Measurements from ENCODE around the gene PACRG. TPM values are rescaled to one million over a fixed set of nuclear protein-coding genes. Genes with fewer than 3 reads are reported as not detected.

Gene PACRG
- total RNA-seq, 4 donors from 2014 or later, result 0.95 to 1.3 TPM; not detected in 2

GRCh38 chr6:163231356-163232014 lies 503.7 kb downstream of the PACRG start:
- Histone ChIP-seq H3K4me1 (no peaks in the 10 kb centered on the region), H3K9me3 (no peaks in the 10 kb centered on the region), H3K27ac (no peak overlapping the region), H3K36me3 (no peaks in the 10 kb centered on the region), H3K4me3 (no peak overlapping the region), H3K27me3 (no peaks in the 10 kb centered on the region)
- DNase-seq, result no peak
- no peak for TF ChIP-seq CTCF (IDR thresholded peaks at IDR 0.05)
- no peak for TF ChIP-seq POLR2A (IDR thresholded peaks at IDR 0.05)
- WGBS, 2 donors, result 56 to 70% methylated on average over 4 to 9 of the region's 10 CpGs
- intact Hi-C loops (cut with DNase I), result no loop called here

- no peaks in the 10 kb centered on the region for H3K9me3 ChIP-seq
- 51 to 53% methylated on average over 3 to 6 of the region's 7 CpGs for WGBS, 2 donors
- no peak overlapping the region for H3K4me3 ChIP-seq
- H3K27ac ChIP-seq, result no peak overlapping the region
- DNase-seq, result no peak
- no peaks in the 10 kb centered on the region for H3K4me1 ChIP-seq
- H3K27me3 ChIP-seq, result no peaks in the 10 kb centered on the region
- no peaks in the 10 kb centered on the region for H3K36me3 ChIP-seq
- intact Hi-C loops (cut with DNase I), result no loop called here
- TF ChIP-seq CTCF (IDR thresholded peaks at IDR 0.05) (no peak), POLR2A (IDR thresholded peaks at IDR 0.05) (no peak)
Observed at GRCh38 chr6:163232015-163232523, 504.3 kb downstream of the PACRG start.

- intact Hi-C loops (cut with DNase I), result no loop called here
- Histone ChIP-seq H3K36me3 (no peaks in the 10 kb centered on the region), H3K4me1 (no peaks in the 10 kb centered on the region), H3K27ac (no peak overlapping the region), H3K4me3 (no peak overlapping the region), H3K27me3 (no peaks in the 10 kb centered on the region), H3K9me3 (no peaks in the 10 kb centered on the region)
- no peak for DNase-seq
- TF ChIP-seq POLR2A (IDR thresholded peaks at IDR 0.05), result no peak
- TF ChIP-seq CTCF (IDR thresholded peaks at IDR 0.05), result no peak
- 81% methylated on average over 5 to 6 of the region's 6 CpGs for WGBS, 2 donors
Observed at GRCh38 chr6:163232649-163233048, 504.9 kb downstream of the PACRG start.

- intact Hi-C loops (cut with DNase I), result no loop called here
- no peak for DNase-seq
- Histone ChIP-seq H3K36me3 (no peaks in the 10 kb centered on the region), H3K4me1 (no peaks in the 10 kb centered on the region), H3K27ac (no peak overlapping the region), H3K27me3 (no peaks in the 10 kb centered on the region), H3K9me3 (no peaks in the 10 kb centered on the region), H3K4me3 (no peak overlapping the region)
- 88 to 91% methylated on average over 2 of the region's 2 CpGs for WGBS, 2 donors
- TF ChIP-seq CTCF (IDR thresholded peaks at IDR 0.05) (no peak), POLR2A (IDR thresholded peaks at IDR 0.05) (no peak)
Observed at GRCh38 chr6:163237110-163237509, 509.3 kb downstream of the PACRG start.

GRCh38 chr6:163239572-163240340 lies 512.0 kb downstream of the PACRG start:
- H3K4me3 ChIP-seq, result no peak overlapping the region
- TF ChIP-seq POLR2A (IDR thresholded peaks at IDR 0.05), result no peak
- no peak overlapping the region for H3K27ac ChIP-seq
- intact Hi-C loops (cut with DNase I), result no loop called here
- no peak for DNase-seq
- 87 to 88% methylated on average over 7 to 19 of the region's 19 CpGs for WGBS, 2 donors
- H3K27me3 ChIP-seq, result no peaks in the 10 kb centered on the region
- H3K4me1 ChIP-seq, result no peaks in the 10 kb centered on the region
- no peaks in the 10 kb centered on the region for H3K9me3 ChIP-seq
- no peaks in the 10 kb centered on the region for H3K36me3 ChIP-seq
